OCI-LY7 (cell line): ENCODE data around the gene DTNB. TPM values are rescaled to one million over a fixed set of nuclear protein-coding genes. Genes with fewer than 3 reads are reported as not detected.

Experiments used
- BruUV-seq: library from RNA; stranded (reverse); fragments of 400-500 nt; replicated peaks from 2 replicates; lab custom pipeline; 2021; lab: Mats Ljungman, UMichigan
- CTCF ChIA-PET: fragments of 300-600 bp; sonication (Branson Sonifier 250); formaldehyde crosslinking; loops from one replicate; lab custom pipeline; 2022; ENCODE audit warnings: antibody characterized with exemption; ENCODE audit not compliant: unreplicated experiment; lab: Charles Lee
- POLR2A ChIA-PET: fragments of 300-600 bp; sonication (Branson Sonifier 250); formaldehyde crosslinking; loops from one replicate; lab custom pipeline; 2022; ENCODE audit warnings: antibody characterized with exemption; lab: Charles Lee
- DNase-seq: peaks from one replicate; pipeline ENCODE4 v3.0.0-alpha.2; 2015; ENCODE audit warnings: low spot score
- H2AFZ ChIP-seq: fragments of 200-600 bp; sonication (generic), shearing (Covaris generic); 2 replicates; pipeline ENCODE4 v1.6.1; 2014; ENCODE audit warnings: mild to moderate bottlenecking, antibody characterized with exemption, low read length, moderate library complexity
- H3K27ac ChIP-seq: fragments of 200-600 bp; sonication (generic); 2 replicates; pipeline ENCODE4 v1.5.1; 2014; ENCODE audit warnings: mixed run types, low read depth, mild to moderate bottlenecking, moderate library complexity, low read length, inconsistent platforms; ENCODE audit not compliant: poor library complexity, severe bottlenecking
- H3K36me3 ChIP-seq: fragments of 200-600 bp; sonication (generic); 2 replicates; pipeline ENCODE4 v1.6.1; 2014; ENCODE audit warnings: mild to moderate bottlenecking, antibody characterized with exemption, low read length, moderate library complexity, mixed read lengths; ENCODE audit not compliant: insufficient read depth
- H3K4me1 ChIP-seq: fragments of 200-600 bp; sonication (generic); 2 replicates; pipeline ENCODE4 v1.5.1; 2014; ENCODE audit warnings: mild to moderate bottlenecking, low read length; ENCODE audit not compliant: insufficient read depth, poor library complexity, severe bottlenecking
- H3K4me2 ChIP-seq: fragments of 200-600 bp; sonication (generic); 2 replicates; pipeline ENCODE4 v1.6.1; 2014; ENCODE audit warnings: mild to moderate bottlenecking, low read length
- H3K4me3 ChIP-seq: fragments of 200-600 bp; sonication (generic); 2 replicates; pipeline ENCODE4 v1.5.1; 2014; ENCODE audit warnings: mild to moderate bottlenecking, low read depth, low read length; ENCODE audit not compliant: poor library complexity, severe bottlenecking
- H3K79me2 ChIP-seq: fragments of 200-600 bp; sonication (generic); 2 replicates; pipeline ENCODE4 v1.6.1; 2016; ENCODE audit warnings: low read depth, mild to moderate bottlenecking, low read length, moderate library complexity, mixed read lengths; ENCODE audit not compliant: insufficient read depth
- H3K9me2 ChIP-seq: fragments of 200-600 bp; sonication (generic); 2 replicates; pipeline ENCODE4 v1.6.1; 2016; ENCODE audit warnings: mild to moderate bottlenecking, low read length, mixed read lengths; ENCODE audit not compliant: insufficient read depth
- H3K9me3 ChIP-seq: fragments of 200-600 bp; sonication (generic); 2 replicates; pipeline ENCODE4 v1.6.1; 2014; ENCODE audit warnings: mild to moderate bottlenecking, mixed run types, low read length, mixed read lengths
- H4K20me1 ChIP-seq: fragments of 200-600 bp; sonication (generic); 2 replicates; pipeline ENCODE4 v1.6.1; 2014; ENCODE audit warnings: mild to moderate bottlenecking, antibody characterized with exemption, low read length, moderate library complexity, mixed read lengths; ENCODE audit not compliant: insufficient read depth
- EZH2phosphoT487 ChIP-seq: fragments of 200-600 bp; sonication (generic); IDR thresholded peaks from 2 replicates; pipeline ENCODE4 v1.6.1; 2018; ENCODE audit warnings: low read depth, borderline replicate concordance, mild to moderate bottlenecking, mixed run types, antibody characterized with exemption, low read length, moderate library complexity, mixed read lengths
- intact Hi-C: fragments of 100-400 bp; cut with micrococcal nuclease; formaldehyde crosslinking; loops from one replicate; pipeline ENCODE4 v1.10.0; 2022; ENCODE audit not compliant: unreplicated experiment
- total RNA-seq, 2 experiments: library from RNA; depleted of rRNA in 1 of 2; stranded (reverse); fragments of >200 nt in 1 of 2; shearing (Covaris generic) in 1 of 2; gene quantifications; 2 replicates each; pipeline ENCODE4 v1.2.3, GENCODE V29; 2014 to 2022
- TF ChIP-seq, protein P1 (sequence below): fragments of 200-600 bp; sonication (generic); conservative IDR thresholded peaks from 2 replicates; pipeline ENCODE4 v1.5.1; 2014; ENCODE audit warnings: mild to moderate bottlenecking, antibody characterized with exemption, low read length, moderate library complexity, mixed read lengths

The DTNB gene
- total RNA-seq, 2 experiments from 2014 or later, result 16.1 to 28.3 TPM

DNA sequence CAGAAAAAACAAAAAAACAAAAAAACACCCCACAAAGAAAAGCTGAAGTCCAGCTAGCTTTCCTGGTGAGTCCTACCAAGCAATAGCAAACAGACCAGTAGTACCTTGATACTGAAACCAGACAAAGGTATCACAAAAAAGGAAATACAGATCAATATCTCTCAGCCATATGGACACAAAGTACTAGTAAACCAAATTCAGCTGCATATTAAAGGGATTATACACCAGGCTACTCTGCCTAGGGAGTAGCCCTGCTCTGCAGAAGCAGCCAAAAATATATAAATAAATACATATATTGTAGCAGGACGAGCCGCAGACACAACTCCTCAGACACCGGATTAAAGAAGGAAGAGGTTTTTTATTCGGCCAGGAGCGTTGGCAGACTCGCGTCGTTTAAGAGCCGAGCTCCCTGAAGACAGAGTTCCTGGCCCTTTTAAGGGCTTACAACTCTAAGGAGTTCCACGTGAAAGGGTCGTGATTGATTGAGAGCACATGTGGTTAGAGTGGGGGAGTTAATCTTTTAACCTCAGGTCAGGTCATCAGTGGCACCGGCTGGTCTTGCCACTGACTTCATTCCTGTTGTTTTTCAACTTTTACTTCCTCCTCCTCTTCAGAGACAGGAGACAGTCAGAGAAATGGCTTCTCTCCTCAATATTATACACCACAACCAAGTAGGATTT, 38.4 kb upstream of the DTNB start:
- ChIA-PET POLR2A (no interaction called here), CTCF (no interaction called here)
- Histone ChIP-seq H3K9me3 (no peaks in the 10 kb centered on the region), H4K20me1 (no peaks in the 10 kb centered on the region), H3K4me2 (no peak overlapping the region), H3K4me1 (no peaks in the 10 kb centered on the region), H3K79me2 (no peaks in the 10 kb centered on the region), H3K4me3 (no peak overlapping the region), H3K36me3 (no peaks in the 10 kb centered on the region), H2AFZ (no peak overlapping the region), H3K27ac (no peak overlapping the region), H3K9me2 (no peaks in the 10 kb centered on the region)
- TF ChIP-seq, protein P1, sequence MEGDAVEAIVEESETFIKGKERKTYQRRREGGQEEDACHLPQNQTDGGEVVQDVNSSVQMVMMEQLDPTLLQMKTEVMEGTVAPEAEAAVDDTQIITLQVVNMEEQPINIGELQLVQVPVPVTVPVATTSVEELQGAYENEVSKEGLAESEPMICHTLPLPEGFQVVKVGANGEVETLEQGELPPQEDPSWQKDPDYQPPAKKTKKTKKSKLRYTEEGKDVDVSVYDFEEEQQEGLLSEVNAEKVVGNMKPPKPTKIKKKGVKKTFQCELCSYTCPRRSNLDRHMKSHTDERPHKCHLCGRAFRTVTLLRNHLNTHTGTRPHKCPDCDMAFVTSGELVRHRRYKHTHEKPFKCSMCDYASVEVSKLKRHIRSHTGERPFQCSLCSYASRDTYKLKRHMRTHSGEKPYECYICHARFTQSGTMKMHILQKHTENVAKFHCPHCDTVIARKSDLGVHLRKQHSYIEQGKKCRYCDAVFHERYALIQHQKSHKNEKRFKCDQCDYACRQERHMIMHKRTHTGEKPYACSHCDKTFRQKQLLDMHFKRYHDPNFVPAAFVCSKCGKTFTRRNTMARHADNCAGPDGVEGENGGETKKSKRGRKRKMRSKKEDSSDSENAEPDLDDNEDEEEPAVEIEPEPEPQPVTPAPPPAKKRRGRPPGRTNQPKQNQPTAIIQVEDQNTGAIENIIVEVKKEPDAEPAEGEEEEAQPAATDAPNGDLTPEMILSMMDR, result no peak
- TF ChIP-seq EZH2phosphoT487, result no peak
- intact Hi-C loops, result no loop called here
- BruUV-seq, result no TSS peak
- DNase-seq, result no peak

- no peak for DNase-seq
- Histone ChIP-seq H4K20me1 (no peaks in the 10 kb centered on the region), H3K79me2 (no peaks in the 10 kb centered on the region), H3K4me1 (no peaks in the 10 kb centered on the region), H3K36me3 (no peaks in the 10 kb centered on the region), H3K9me2 (no peaks in the 10 kb centered on the region), H3K27ac (no peak overlapping the region), H3K9me3 (no peaks in the 10 kb centered on the region), H3K4me3 (no peak overlapping the region), H3K4me2 (no peak overlapping the region), H2AFZ (no peak overlapping the region)
- no TSS peak for BruUV-seq
- ChIA-PET POLR2A (interaction anchor here (0.6 to 1.6 kb wide), 3 partner anchors 9 to 598 kb away, joined by 4 to 5 read pairs (median 4); no protein-coding TSS in a partner anchor), CTCF (no interaction called here)
- TF ChIP-seq EZH2phosphoT487, result no peak
- TF ChIP-seq, protein P1, result no peak
- intact Hi-C loops, result no loop called here
These were observed 37.4 kb upstream of the DTNB start for GRCh38 chr2:25710750-25711149.

GRCh38 chr2:25709349-25709748, 36.0 kb upstream of the DTNB start:
- CTCF ChIA-PET, result no interaction called here
- Histone ChIP-seq H3K36me3 (no peaks in the 10 kb centered on the region), H4K20me1 (no peaks in the 10 kb centered on the region), H3K27ac (no peak overlapping the region), H3K4me1 (no peaks in the 10 kb centered on the region), H3K4me3 (no peak overlapping the region), H3K9me2 (no peaks in the 10 kb centered on the region), H3K4me2 (no peak overlapping the region), H2AFZ (no peak overlapping the region), H3K79me2 (no peaks in the 10 kb centered on the region), H3K9me3 (no peaks in the 10 kb centered on the region)
- no peak for DNase-seq
- BruUV-seq, result no TSS peak
- POLR2A ChIA-PET, result no interaction called here
- TF ChIP-seq, protein P1, result no peak
- TF ChIP-seq EZH2phosphoT487, result no peak
- intact Hi-C loops, result no loop called here
